Ureter (tissue), 1 donor: ENCODE results near the gene NDUFA13. TPM values are rescaled to one million over a fixed set of nuclear protein-coding genes. Genes with fewer than 3 reads are reported as not detected.

ENCODE experiments used
- DNase-seq: peaks from one replicate; pipeline ENCODE4 v3.0.0-alpha.2; 2020; ENCODE audit warnings: low spot score
- total RNA-seq: library from RNA; stranded (reverse); gene quantifications from one replicate; pipeline ENCODE4 v1.2.4, GENCODE V29; 2023
- donor health status: DM: yes; HTN: yes; CAD: no.

The NDUFA13 gene
- total RNA-seq, 1 donor from 2014 or later: 369 TPM

GRCh38 chr19:19488875-19489690 is 26.9 kb upstream of the NDUFA13 start:
- DNase-seq: peak; percentile 95

DNA sequence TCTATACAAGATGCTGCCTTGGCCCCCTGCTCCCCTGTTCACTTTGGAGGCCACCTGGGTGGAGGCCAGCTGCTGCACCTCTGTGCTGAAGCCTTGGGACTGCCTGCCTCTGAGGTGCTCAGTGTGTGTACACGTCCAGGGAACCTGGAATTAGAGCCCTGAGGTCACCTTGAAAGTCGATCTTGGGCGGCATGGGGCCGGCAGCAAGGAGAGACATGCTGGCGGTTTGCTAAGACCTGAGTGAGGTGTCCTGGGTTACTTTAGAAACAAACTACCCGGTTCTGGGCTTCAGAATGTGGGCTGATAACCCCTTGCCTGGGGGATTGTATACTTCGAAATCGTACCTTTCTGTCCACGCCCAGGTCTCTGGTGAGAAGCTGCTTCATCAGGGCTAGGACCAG is 26.2 kb upstream of the NDUFA13 start:
- DNase-seq: no peak

GRCh38 chr19:19490214-19490968 is 25.6 kb upstream of the NDUFA13 start:
- DNase-seq: peak; percentile 88

GRCh38 chr19:19491321-19492025 is 24.6 kb upstream of the NDUFA13 start:
- no peak for DNase-seq

- DNase-seq: no peak
Observed at GRCh38 chr19:19492026-19492610, 23.9 kb upstream of the NDUFA13 start.

DNA sequence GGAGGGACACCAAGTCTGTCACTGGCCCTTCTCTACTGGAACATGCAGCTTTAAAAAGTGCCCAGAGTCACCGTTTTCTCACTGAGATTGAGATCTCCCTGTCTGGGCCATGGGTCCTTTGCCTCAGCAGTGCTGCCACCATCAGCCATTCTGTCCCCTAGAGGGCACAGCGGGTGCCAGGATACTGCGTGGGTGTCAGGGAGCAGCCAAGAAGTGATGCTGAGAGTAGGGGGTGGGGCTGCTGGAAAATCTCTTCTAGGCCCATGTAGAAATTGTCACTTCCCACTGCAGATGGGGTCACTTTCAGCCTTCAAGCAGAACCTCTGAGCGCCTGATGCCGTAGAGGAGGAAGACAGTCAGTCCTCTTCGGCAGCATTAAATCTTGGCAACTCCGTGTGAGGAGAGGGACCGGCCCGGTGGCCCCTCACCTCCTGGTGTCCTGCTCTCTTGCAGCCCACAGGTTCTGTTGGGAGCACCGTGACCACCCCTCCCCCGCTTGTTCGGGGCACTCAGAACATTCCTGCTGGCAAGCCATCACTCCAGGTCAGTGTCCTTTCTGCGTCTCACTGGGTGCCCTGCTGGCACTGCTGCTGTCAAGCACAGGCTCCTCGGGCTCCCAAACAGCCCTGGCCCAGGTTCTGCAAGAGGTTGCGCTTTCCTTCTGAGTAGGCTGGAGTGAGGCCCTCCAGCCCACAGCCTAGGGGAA is 22.0 kb upstream of the NDUFA13 start:
- DNase-seq: no peak

- no peak for DNase-seq
Observed at GRCh38 chr19:19495614-19496603, 20.1 kb upstream of the NDUFA13 start.

- no peak for DNase-seq
Observed at GRCh38 chr19:19498255-19498991, 17.6 kb upstream of the NDUFA13 start.

GRCh38 chr19:19499272-19499995 is 16.6 kb upstream of the NDUFA13 start:
- DNase-seq: no peak

GRCh38 chr19:19500975-19501644 is 14.9 kb upstream of the NDUFA13 start:
- DNase-seq: no peak

DNA sequence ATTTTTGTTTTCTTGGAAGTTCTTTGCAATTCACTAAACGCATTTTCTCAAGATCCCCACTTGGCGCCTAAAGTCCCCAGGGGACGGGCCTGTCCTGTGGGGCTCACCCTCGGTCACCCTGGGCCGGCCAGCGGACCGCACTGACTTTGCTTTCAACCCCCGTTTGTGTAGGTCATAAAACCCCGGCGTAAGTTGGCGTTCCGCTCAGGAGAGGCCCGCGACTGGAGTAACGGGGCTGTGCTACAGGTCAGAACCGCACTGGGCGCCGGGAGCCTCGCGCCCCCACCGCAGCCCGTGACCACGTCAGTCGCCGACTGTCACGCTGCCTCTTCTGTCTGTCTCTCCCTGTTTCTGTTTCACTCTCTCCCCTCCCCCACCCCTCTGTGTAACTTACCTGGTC is 14.2 kb upstream of the NDUFA13 start:
- no peak for DNase-seq

- no peak for DNase-seq
Observed at GRCh38 chr19:19502281-19502680, 13.7 kb upstream of the NDUFA13 start.

DNA sequence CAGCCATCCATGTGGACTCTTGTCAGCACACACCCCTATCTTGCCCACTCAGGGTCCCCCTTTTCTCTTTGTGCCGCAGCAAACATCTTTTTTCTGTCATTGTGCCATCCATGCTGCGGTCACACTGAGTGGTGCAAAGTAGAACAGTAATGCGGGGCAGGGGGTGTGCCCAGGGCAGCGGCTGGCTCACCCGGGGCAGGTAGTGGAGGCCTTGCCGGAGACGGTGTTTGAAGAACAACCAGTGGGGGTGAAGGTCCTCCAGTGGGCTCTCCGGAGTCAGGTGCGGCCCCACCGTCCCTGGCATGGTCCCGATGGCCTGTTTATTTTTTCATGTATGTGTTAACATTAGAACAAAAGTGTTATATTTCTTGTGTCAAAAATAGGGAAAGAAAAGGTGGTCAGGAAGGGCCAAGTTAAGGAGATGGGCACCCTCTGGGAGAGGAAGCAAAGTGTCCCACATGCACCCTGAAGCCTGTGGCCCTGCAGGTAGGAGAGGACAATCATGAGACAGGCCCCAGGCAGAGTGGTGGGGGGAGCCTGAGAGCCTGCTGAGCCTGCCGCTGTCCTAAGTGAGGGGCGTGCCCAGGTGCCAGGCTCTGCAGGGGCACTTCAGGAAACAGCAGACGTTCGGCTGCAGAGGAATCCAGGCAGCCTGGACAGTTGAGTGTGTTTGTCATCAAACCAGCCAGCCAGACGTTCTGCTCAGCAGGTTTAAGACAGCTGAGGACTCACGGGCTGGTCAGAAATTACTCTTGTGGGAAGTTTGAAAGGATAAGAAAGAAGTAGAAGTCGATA is 13.0 kb upstream of the NDUFA13 start:
- DNase-seq: no peak

DNA sequence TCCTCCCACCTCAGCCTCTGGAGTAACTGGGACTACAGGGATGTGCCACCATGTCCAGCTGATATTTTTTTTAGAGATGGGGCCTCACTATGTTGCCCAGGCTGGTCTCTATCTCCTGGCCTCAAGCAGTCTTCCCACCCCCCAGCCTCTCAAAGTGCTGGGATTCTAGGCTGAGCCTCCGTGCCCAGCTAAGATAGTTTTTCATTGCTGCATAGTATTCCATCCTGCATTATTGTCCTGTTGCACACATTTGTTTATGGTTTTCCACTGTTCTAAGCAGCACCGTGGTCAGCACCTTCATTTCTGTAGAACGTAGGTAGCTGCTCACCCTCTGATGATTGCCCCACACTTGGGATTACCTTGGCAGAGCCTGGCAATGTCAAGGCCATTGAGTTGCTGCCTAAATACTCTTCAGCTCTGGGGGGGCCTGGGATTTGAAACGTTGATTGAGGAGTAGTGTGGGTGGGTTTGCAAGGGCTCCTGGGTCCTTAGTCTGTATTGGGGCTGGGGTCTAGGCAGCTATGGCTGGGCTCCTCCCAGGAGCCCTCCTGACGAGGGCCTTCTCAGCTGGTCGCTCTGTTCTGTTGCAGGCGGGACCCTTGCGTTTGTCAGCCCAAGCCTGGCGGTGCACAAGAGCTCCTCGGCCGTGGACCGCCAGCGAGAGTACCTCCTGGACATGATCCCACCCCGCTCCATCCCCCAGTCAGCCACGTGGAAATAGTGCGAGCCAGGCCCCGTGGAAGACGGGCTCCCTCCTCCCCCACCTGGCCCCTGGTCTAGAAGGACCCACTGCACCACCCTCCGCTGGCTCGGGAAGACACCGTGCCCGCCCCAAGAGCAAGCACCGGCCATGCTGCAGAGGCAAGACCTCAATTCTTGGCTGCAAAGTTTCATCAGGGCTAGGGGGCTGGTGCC is 11.0 kb upstream of the NDUFA13 start:
- no peak for DNase-seq

DNA sequence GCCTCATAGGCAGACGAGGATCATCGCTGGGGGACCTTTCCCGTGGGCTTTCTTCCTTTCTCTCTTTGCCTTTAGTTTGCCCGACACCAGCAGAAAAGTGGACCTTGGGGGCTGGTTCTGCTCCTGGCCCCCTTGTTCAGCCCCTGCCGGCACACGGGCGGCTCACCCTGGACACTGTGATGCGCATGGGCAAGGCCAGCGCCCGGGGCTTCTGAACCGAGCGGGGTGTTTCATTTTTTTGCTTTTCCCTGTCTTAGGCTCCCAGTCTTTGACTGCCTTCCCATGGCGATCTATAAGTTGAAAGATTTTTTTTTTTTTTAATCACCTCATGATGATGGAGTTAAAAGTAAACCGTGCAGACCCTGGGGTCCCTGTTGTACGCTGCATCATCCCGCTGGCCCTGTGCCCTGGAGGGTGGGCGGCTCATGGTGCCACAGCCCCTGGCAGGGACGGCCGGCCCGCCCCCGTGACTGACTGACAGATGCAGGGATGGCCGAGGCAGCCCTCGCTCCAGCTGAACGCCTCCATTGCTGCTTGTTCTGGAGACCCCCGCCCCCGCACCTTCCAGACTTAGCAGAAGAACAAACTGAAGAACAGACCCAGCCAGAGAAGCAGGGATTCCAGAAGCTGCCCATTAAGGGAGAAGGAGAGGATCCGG is 10.2 kb upstream of the NDUFA13 start:
- DNase-seq: no peak

GRCh38 chr19:19506592-19506991 is 9.4 kb upstream of the NDUFA13 start:
- no peak for DNase-seq
